ENCODE results near the gene HSPA4.

DNA sequence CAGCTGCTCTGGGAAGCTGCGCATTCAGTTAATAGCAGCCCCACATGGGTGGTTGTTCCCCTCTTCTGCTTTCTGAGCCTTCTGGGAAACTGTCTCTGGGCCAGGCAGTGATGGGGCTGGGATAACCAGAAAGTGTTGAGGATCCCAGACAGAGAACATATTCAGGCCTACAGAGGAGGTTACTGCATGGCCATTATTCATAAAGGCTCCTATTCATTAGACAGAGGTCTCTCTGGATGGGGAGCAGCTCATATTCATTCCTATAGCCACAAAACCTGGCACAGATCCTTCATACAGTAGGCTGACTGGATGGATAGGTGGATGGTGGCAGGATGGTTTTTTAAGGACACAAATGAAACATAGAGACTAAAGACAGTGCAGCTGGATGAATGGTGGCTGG lies 76.3 kb downstream of the HSPA4 start:
- TF ChIP-seq CTCF (conservative IDR thresholded peaks at IDR 0.05 in 1 of 2, IDR thresholded peaks at IDR 0.05 in 1 of 2; ENCODE audit: extremely low read depth in 1 of 2, insufficient read depth in 1 of 2, low read depth in 1 of 2, low read length in 2 of 2) (no peak), EZH2 (IDR thresholded peaks at IDR 0.05; ENCODE audit: borderline replicate concordance, low read length) (no peak)
